ENCODE results near the gene RNF17. TPM values are rescaled to one million over a fixed set of nuclear protein-coding genes. Genes with fewer than 3 reads are reported as not detected.

Gene RNF17
- total RNA-seq, 1 donor from 2014 or later, result not detected

DNA sequence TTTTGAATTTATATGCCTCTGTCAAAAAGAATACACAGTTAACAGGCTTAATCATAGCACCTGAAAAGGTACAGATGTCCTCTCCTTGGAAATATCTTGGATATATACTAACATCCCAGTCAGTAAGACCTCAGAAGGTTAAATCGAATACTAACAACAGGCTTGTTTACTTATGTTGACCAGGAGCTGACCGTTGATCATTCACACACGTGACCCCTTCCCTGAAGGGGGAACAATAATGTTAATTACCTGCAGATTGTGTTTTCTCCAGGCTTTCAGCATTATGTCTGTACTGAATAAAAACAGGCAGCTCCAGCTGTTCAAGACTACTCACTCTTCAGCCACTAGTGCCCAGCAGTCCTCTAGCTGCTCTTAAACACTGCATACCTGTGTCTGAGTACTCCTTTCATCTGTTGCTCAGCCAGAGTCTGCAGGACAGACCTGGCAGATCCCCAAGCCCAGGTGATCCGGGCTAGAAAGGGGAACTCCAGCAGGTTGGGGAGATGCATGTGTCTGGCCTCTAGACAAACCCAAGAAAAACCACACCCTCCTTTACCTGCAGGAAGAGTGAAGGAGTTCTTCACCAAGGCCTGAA is 163.9 kb downstream of the RNF17 start:
- H3K4me1 Mint-ChIP-seq, result peaks cover 19% of the 10 kb centered on the region
- no peak overlapping the region for H3K27ac Mint-ChIP-seq
- ATAC-seq (ENCODE audit: low read depth) (no peak), DNase-seq (no peak)
- TF ChIP-seq, protein P1, sequence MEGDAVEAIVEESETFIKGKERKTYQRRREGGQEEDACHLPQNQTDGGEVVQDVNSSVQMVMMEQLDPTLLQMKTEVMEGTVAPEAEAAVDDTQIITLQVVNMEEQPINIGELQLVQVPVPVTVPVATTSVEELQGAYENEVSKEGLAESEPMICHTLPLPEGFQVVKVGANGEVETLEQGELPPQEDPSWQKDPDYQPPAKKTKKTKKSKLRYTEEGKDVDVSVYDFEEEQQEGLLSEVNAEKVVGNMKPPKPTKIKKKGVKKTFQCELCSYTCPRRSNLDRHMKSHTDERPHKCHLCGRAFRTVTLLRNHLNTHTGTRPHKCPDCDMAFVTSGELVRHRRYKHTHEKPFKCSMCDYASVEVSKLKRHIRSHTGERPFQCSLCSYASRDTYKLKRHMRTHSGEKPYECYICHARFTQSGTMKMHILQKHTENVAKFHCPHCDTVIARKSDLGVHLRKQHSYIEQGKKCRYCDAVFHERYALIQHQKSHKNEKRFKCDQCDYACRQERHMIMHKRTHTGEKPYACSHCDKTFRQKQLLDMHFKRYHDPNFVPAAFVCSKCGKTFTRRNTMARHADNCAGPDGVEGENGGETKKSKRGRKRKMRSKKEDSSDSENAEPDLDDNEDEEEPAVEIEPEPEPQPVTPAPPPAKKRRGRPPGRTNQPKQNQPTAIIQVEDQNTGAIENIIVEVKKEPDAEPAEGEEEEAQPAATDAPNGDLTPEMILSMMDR (IDR thresholded peaks at IDR 0.05), result no peak
- intact Hi-C loops (cut with micrococcal nuclease), result no loop called here
- POLR2A ChIA-PET, result no interaction called here
- H3K36me3 Mint-ChIP-seq (ENCODE audit: low read depth), result peaks cover 5% of the 10 kb centered on the region
- no peak overlapping the region for H3K4me3 Mint-ChIP-seq
- CTCF ChIA-PET, result no interaction called here
- no peaks in the 10 kb centered on the region for H3K9me3 Mint-ChIP-seq
- peaks cover 20% of the 10 kb centered on the region for H3K27me3 Mint-ChIP-seq

- Mint-ChIP-seq H3K36me3 (ENCODE audit: low read depth) (no peaks in the 10 kb centered on the region), H3K27me3 (peaks cover 31% of the 10 kb centered on the region), H3K4me3 (no peak overlapping the region), H3K4me1 (peaks cover 15% of the 10 kb centered on the region), H3K9me3 (no peaks in the 10 kb centered on the region), H3K27ac (no peak overlapping the region)
- ChIA-PET CTCF (no interaction called here), POLR2A (interaction anchor here (0.6 kb wide), 1 partner anchor 550 kb away, joined by 3 read pairs; no protein-coding TSS in a partner anchor)
- DNase-seq (no peak), ATAC-seq (ENCODE audit: low read depth) (no peak)
- intact Hi-C loops (cut with micrococcal nuclease), result no loop called here
- TF ChIP-seq, protein P1 (IDR thresholded peaks at IDR 0.05), result no peak
These were observed 165.2 kb downstream of the RNF17 start for GRCh38 chr13:24929196-24929595.

Other genes starting within 250 kb of the RNF17 start
- not detected in 2 replicates for gene ATP12A, start 83.8 kb upstream of the RNF17 start, total RNA-seq